GM18505 (cell line): ENCODE measurements around the gene FOXF1.

ENCODE experiments used
- ATAC-seq: cut with Tn5 transposase; IDR thresholded peaks from one replicate; pipeline ENCODE4 v1.9.1; 2021; ENCODE audit not compliant: unreplicated experiment
- POLR2A ChIP-seq: IDR thresholded peaks from 4 replicates; pipeline ENCODE4 v1.6.1; 2011; ENCODE audit warnings: borderline replicate concordance; ENCODE audit not compliant: insufficient read depth, insufficient read length; ENCODE audit errors: extremely low read depth

Gene FOXF1

GRCh38 chr16:86510465-86511261, at the start of gene FOXF1:
Gene FOXF1 (plus strand): TSS chr16:86510527. CDS start chr16:86510570, 43 bp downstream.
- no peak for ATAC-seq
- TF ChIP-seq POLR2A, result no peak

GRCh38 chr16:86461037-86461436, 49.3 kb upstream of the FOXF1 start:
- ATAC-seq, result no peak
- no peak for TF ChIP-seq POLR2A

GRCh38 chr16:86462334-86463084, 47.8 kb upstream of the FOXF1 start:
- no peak for TF ChIP-seq POLR2A
- no peak for ATAC-seq

GRCh38 chr16:86464044-86464443, 46.3 kb upstream of the FOXF1 start:
- no peak for TF ChIP-seq POLR2A
- no peak for ATAC-seq

GRCh38 chr16:86465434-86465833, 44.9 kb upstream of the FOXF1 start:
- TF ChIP-seq POLR2A, result no peak
- no peak for ATAC-seq

GRCh38 chr16:86466696-86467406, 43.5 kb upstream of the FOXF1 start:
- ATAC-seq, result no peak
- no peak for TF ChIP-seq POLR2A

GRCh38 chr16:86467490-86467889, 42.8 kb upstream of the FOXF1 start:
- no peak for ATAC-seq
- TF ChIP-seq POLR2A, result no peak

- TF ChIP-seq POLR2A, result no peak
These were observed 39.4 kb upstream of the FOXF1 start for GRCh38 chr16:86470964-86471363.

GRCh38 chr16:86471896-86472295, 38.4 kb upstream of the FOXF1 start:
- ATAC-seq, result no peak
- TF ChIP-seq POLR2A, result no peak

More at GRCh38 chr16:86470964-86471363, 39.4 kb upstream of the FOXF1 start:
- no peak for ATAC-seq

- TF ChIP-seq POLR2A, result no peak
- ATAC-seq, result no peak
These were observed 38.0 kb upstream of the FOXF1 start for GRCh38 chr16:86472366-86472765.

GRCh38 chr16:86476956-86477534, 33.3 kb upstream of the FOXF1 start:
- no peak for ATAC-seq

GRCh38 chr16:86477642-86478041, 32.7 kb upstream of the FOXF1 start:
- no peak for ATAC-seq
- TF ChIP-seq POLR2A, result no peak

More at GRCh38 chr16:86476956-86477534, 33.3 kb upstream of the FOXF1 start:
- TF ChIP-seq POLR2A, result no peak

GRCh38 chr16:86478779-86479178, 31.5 kb upstream of the FOXF1 start:
- ATAC-seq, result no peak
- TF ChIP-seq POLR2A, result no peak

- no peak for ATAC-seq
- TF ChIP-seq POLR2A, result no peak
These were observed 30.9 kb upstream of the FOXF1 start for GRCh38 chr16:86479419-86479818.

- no peak for TF ChIP-seq POLR2A
- ATAC-seq, result no peak
These were observed 29.9 kb upstream of the FOXF1 start for GRCh38 chr16:86480444-86480843.
